Panc1 (cell line): Measurements from ENCODE around the gene PSMB2. TPM values are rescaled to one million over a fixed set of nuclear protein-coding genes. Genes with fewer than 3 reads are reported as not detected.

ENCODE experiments used
- ATAC-seq: fragments of 200-7000 bp; cut with Tn5 transposase; 2 replicates; pipeline ENCODE4 v1.9.1; 2020; ENCODE audit warnings: mild to moderate bottlenecking, moderate library complexity
- BruUV-seq: library from RNA; stranded (reverse); fragments of 400-500 nt; replicated peaks from 2 replicates; lab custom pipeline; 2021; lab: Mats Ljungman, UMichigan
- CTCF ChIA-PET: fragments of 300-600 bp; sonication (Branson Sonifier 250); formaldehyde crosslinking; loops from one replicate; lab custom pipeline; 2022; ENCODE audit warnings: antibody characterized with exemption; lab: Charles Lee
- POLR2A ChIA-PET: fragments of 300-600 bp; sonication (Branson Sonifier 250); formaldehyde crosslinking; loops from one replicate; lab custom pipeline; 2022; ENCODE audit warnings: antibody characterized with exemption; lab: Charles Lee
- DNase-seq: peaks from one replicate; pipeline ENCODE4 v3.0.0-alpha.2; 2010; ENCODE audit warnings: low read depth, low spot score
- H3K27ac ChIP-seq: 2 replicates; pipeline ENCODE4 v1.5.1; 2011; ENCODE audit warnings: mild to moderate bottlenecking, low read length, inconsistent platforms
- H3K27me3 ChIP-seq: fragments of 200-500 bp; sonication (Bioruptor generic); 2 replicates; pipeline ENCODE4 v1.6.0; 2014; ENCODE audit warnings: low read length, inconsistent platforms; ENCODE audit not compliant: control insufficient read depth, insufficient read depth
- H3K36me3 ChIP-seq: fragments of 200-500 bp; sonication (Bioruptor generic); 2 replicates; pipeline ENCODE4 v1.5.1; 2014; ENCODE audit warnings: inconsistent platforms, mild to moderate bottlenecking, low read length, moderate library complexity; ENCODE audit not compliant: control insufficient read depth, insufficient read depth
- H3K4me1 ChIP-seq: 2 replicates; pipeline ENCODE4 v1.5.1; 2011; ENCODE audit warnings: inconsistent platforms, mild to moderate bottlenecking, low read length, moderate library complexity; ENCODE audit not compliant: control insufficient read depth, insufficient read depth
- H3K4me3 ChIP-seq, 2 experiments: 2 replicates each; pipeline ENCODE4 v1.5.1; 2011 to 2012; ENCODE audit warnings: low read depth in 2 of 2, low read length in 2 of 2, mild to moderate bottlenecking in 2 of 2, inconsistent platforms in 1 of 2, moderate library complexity in 1 of 2
- H3K9me3 ChIP-seq: fragments of 200-500 bp; sonication (Bioruptor generic); 2 replicates; pipeline ENCODE4 v1.5.1; 2014; ENCODE audit warnings: low read depth, mild to moderate bottlenecking, inconsistent platforms, low read length, moderate library complexity; ENCODE audit not compliant: control insufficient read depth, insufficient read depth
- CTCF ChIP-seq: fragments of 450-650 bp; IDR thresholded peaks from 2 replicates; pipeline ENCODE4 v1.5.1; 2017; ENCODE audit warnings: mild to moderate bottlenecking
- POLR2AphosphoS5 ChIP-seq: IDR thresholded peaks from 2 replicates; pipeline ENCODE4 v1.6.1; 2012; ENCODE audit warnings: mild to moderate bottlenecking, low read depth, low read length, moderate library complexity
- REST ChIP-seq, 2 experiments: IDR thresholded peaks; 2 replicates each; pipeline ENCODE4 v1.6.1; 2011 to 2012; ENCODE audit warnings: low read depth in 2 of 2, control low read depth in 1 of 2, low read length in 1 of 2, mild to moderate bottlenecking in 1 of 2, moderate library complexity in 1 of 2; ENCODE audit not compliant: insufficient read depth in 1 of 2
- SIN3A ChIP-seq: IDR thresholded peaks from 2 replicates; pipeline ENCODE4 v1.6.1; 2012; ENCODE audit warnings: low read depth, mild to moderate bottlenecking, low read length, moderate library complexity, borderline replicate concordance; ENCODE audit not compliant: insufficient read depth
- TCF7L2 ChIP-seq: IDR thresholded peaks from 2 replicates; pipeline ENCODE4 v1.6.1; 2011; ENCODE audit warnings: mild to moderate bottlenecking, low read depth, low read length, inconsistent platforms
- in situ Hi-C: cut with HindIII; loops from 2 replicates; pipeline ENCODE4 v1.10.0; 2016; ENCODE audit warnings: low sequenced_read_pairs, low pct_unique_long_range_greater_than_20kb
- intact Hi-C: fragments of 100-400 bp; cut with micrococcal nuclease; formaldehyde crosslinking; loops from one replicate; pipeline ENCODE4 v1.10.0; 2022; ENCODE audit not compliant: unreplicated experiment
- total RNA-seq: library from RNA; stranded (reverse); gene quantifications from one replicate; pipeline ENCODE4 v1.2.1, GENCODE V29; 2021; ENCODE audit not compliant: unreplicated experiment

PSMB2 gene
- total RNA-seq, 1 experiment from 2014 or later: 95.0 TPM

GRCh38 chr1:35603468-35603867, 37.9 kb downstream of the PSMB2 start:
- Histone ChIP-seq H3K27me3 (no peaks in the 10 kb centered on the region), H3K4me3 (no peak overlapping the region), H3K4me1 (no peaks in the 10 kb centered on the region), H3K27ac (no peak overlapping the region), H3K9me3 (no peaks in the 10 kb centered on the region), H3K36me3 (peaks cover 20% of the 10 kb centered on the region)
- ChIA-PET CTCF (interaction anchor here (0.6 kb wide), 1 partner anchor 9 kb away, joined by 5 read pairs; no protein-coding TSS in a partner anchor), POLR2A (interaction anchor here (0.6 kb wide), 1 partner anchor 90 kb away, joined by 10 read pairs; no protein-coding TSS in a partner anchor)
- in situ Hi-C loops (no loop called here), intact Hi-C loops (no loop called here)
- no peak for DNase-seq
- BruUV-seq: no TSS peak
- TF ChIP-seq POLR2AphosphoS5: no peak
- TF ChIP-seq TCF7L2: no peak
- ATAC-seq: no peak

DNA sequence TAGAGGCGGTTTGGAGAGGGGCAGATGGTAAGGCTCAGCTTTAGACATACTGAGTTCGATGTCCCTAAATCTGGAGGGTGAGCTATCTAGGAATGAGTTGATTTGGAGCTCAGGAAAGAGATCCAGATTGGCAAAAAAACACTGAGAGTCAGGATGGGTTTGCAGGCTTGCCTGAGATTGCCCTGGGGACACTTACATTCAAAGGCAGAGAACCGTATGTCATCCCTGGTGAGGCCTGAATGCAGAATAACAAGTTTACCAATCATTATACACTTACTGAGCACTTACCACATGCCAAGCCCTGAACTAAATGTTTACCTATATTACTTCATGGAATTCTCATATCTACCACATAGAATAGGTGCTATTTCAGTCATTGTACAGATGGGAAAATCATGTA, 40.7 kb downstream of the PSMB2 start:
- Histone ChIP-seq H3K27ac (no peak overlapping the region), H3K4me1 (no peaks in the 10 kb centered on the region), H3K27me3 (no peaks in the 10 kb centered on the region), H3K4me3 (no peak overlapping the region), H3K36me3 (peaks cover 17% of the 10 kb centered on the region), H3K9me3 (no peaks in the 10 kb centered on the region)
- in situ Hi-C loops (no loop called here), intact Hi-C loops (no loop called here)
- no peak for TF ChIP-seq TCF7L2
- no peak for TF ChIP-seq REST (IDR thresholded peaks at IDR 0.05; ENCODE audit: insufficient read depth in 1 of 2, low read depth in 2 of 2, low read length in 1 of 2)
- TF ChIP-seq SIN3A: no peak
- TF ChIP-seq POLR2AphosphoS5: no peak
- TF ChIP-seq CTCF: no peak
- BruUV-seq: no TSS peak
- ChIA-PET POLR2A (no interaction called here), CTCF (no interaction called here)
- ATAC-seq: no peak
- no peak for DNase-seq

GRCh38 chr1:35599411-35599810, 41.9 kb downstream of the PSMB2 start:
- TF ChIP-seq CTCF (no peak), POLR2AphosphoS5 (no peak), TCF7L2 (no peak)
- Histone ChIP-seq H3K27me3 (no peaks in the 10 kb centered on the region), H3K9me3 (no peaks in the 10 kb centered on the region), H3K4me1 (no peaks in the 10 kb centered on the region), H3K36me3 (peaks cover 12% of the 10 kb centered on the region), H3K27ac (no peak overlapping the region), H3K4me3 (no peak overlapping the region)
- in situ Hi-C loops: no loop called here
- no peak for DNase-seq
- ChIA-PET CTCF (no interaction called here), POLR2A (interaction anchor here (0.6 kb wide), 1 partner anchor 12 kb away, joined by 3 read pairs; no protein-coding TSS in a partner anchor)
- ATAC-seq: no peak
- no TSS peak for BruUV-seq
- intact Hi-C loops: no loop called here
